HL-60 (cell line): Measurements from ENCODE around the gene GPR142.

Experiments
- GABPA ChIP-seq: IDR thresholded peaks from 2 replicates; pipeline ENCODE4 v1.6.1; 2012; ENCODE audit warnings: low read depth
- POLR2AphosphoS5 ChIP-seq: IDR thresholded peaks from 2 replicates; pipeline ENCODE4 v1.6.1; 2012; ENCODE audit warnings: low read depth
- TF ChIP-seq, protein P1 (sequence below): IDR thresholded peaks from one replicate; pipeline ENCODE4 v1.5.1; 2011; ENCODE audit warnings: low read length, control low read depth, inconsistent platforms; ENCODE audit not compliant: insufficient read depth
- TF ChIP-seq, protein P2 (sequence below): IDR thresholded peaks from 2 replicates; pipeline ENCODE4 v1.6.1; 2012; ENCODE audit warnings: low read depth; ENCODE audit not compliant: insufficient replicate concordance

DNA sequence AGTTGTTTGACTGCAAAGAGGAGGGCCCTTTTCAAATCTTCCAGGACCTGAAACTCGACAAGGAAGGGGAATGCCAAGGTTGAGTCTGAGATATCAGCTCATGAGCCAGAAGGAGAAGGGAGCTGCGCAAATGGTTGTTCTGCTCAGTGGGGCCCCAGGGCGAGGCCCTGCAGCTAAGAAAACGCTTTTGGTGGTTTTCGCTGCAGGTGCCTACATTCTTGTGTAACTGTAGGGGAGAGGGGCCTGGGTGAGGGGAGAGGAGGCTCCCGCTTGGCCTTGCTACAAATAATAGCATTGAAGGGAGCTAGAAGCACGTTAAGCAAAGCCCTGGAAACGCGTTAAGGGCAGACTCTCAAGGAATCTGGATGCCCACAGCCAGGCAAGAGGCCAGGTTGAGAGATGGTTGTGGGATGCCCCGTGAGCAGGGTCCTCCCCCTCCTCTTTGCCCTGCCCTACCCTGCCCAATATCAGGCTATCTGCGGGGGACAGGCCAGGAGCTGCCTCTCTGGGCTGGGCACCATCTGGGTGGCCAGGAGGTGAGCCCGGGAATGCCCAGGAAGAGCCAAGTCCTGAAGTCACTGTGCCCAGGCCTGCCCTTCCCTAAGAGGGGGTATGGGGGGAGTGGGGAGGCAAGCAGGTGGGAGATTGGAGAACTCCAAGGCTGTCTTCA, 21.9 kb downstream of the GPR142 start:
- TF ChIP-seq, protein P1, sequence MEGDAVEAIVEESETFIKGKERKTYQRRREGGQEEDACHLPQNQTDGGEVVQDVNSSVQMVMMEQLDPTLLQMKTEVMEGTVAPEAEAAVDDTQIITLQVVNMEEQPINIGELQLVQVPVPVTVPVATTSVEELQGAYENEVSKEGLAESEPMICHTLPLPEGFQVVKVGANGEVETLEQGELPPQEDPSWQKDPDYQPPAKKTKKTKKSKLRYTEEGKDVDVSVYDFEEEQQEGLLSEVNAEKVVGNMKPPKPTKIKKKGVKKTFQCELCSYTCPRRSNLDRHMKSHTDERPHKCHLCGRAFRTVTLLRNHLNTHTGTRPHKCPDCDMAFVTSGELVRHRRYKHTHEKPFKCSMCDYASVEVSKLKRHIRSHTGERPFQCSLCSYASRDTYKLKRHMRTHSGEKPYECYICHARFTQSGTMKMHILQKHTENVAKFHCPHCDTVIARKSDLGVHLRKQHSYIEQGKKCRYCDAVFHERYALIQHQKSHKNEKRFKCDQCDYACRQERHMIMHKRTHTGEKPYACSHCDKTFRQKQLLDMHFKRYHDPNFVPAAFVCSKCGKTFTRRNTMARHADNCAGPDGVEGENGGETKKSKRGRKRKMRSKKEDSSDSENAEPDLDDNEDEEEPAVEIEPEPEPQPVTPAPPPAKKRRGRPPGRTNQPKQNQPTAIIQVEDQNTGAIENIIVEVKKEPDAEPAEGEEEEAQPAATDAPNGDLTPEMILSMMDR, result no peak
- TF ChIP-seq POLR2AphosphoS5 (peak; percentile 52; the same call in 1 of the 2 replicates), GABPA (no peak)
- TF ChIP-seq, protein P2, sequence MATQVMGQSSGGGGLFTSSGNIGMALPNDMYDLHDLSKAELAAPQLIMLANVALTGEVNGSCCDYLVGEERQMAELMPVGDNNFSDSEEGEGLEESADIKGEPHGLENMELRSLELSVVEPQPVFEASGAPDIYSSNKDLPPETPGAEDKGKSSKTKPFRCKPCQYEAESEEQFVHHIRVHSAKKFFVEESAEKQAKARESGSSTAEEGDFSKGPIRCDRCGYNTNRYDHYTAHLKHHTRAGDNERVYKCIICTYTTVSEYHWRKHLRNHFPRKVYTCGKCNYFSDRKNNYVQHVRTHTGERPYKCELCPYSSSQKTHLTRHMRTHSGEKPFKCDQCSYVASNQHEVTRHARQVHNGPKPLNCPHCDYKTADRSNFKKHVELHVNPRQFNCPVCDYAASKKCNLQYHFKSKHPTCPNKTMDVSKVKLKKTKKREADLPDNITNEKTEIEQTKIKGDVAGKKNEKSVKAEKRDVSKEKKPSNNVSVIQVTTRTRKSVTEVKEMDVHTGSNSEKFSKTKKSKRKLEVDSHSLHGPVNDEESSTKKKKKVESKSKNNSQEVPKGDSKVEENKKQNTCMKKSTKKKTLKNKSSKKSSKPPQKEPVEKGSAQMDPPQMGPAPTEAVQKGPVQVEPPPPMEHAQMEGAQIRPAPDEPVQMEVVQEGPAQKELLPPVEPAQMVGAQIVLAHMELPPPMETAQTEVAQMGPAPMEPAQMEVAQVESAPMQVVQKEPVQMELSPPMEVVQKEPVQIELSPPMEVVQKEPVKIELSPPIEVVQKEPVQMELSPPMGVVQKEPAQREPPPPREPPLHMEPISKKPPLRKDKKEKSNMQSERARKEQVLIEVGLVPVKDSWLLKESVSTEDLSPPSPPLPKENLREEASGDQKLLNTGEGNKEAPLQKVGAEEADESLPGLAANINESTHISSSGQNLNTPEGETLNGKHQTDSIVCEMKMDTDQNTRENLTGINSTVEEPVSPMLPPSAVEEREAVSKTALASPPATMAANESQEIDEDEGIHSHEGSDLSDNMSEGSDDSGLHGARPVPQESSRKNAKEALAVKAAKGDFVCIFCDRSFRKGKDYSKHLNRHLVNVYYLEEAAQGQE, result no peak
